Endothelial cell of umbilical vein (primary cell): Measurements from ENCODE around the gene MAP3K7CL. TPM values are rescaled to one million over a fixed set of nuclear protein-coding genes. Genes with fewer than 3 reads are reported as not detected.

Source experiments
- BruUV-seq: library from RNA; stranded (reverse); fragments of 400-500 nt; replicated peaks from 2 replicates; lab custom pipeline; 2021; lab: Mats Ljungman, UMichigan
- CTCF ChIA-PET: fragments of 300-600, 350-600 bp; sonication (Branson Sonifier 250); formaldehyde crosslinking; loops from one replicate; lab custom pipeline; 2021; ENCODE audit warnings: antibody characterized with exemption, inconsistent platforms; lab: Charles Lee
- POLR2A ChIA-PET: fragments of 300-600, 350-600 bp; sonication (Branson Sonifier 250); formaldehyde crosslinking; loops from one replicate; lab custom pipeline; 2021; ENCODE audit warnings: antibody characterized with exemption, inconsistent platforms; lab: Charles Lee
- DNase-seq: peaks from one replicate; pipeline ENCODE4 v3.0.0-alpha.2; 2011; ENCODE audit warnings: low read depth, low spot score
- FAIRE-seq: peaks from 2 replicates; lab custom pipeline; 2011; peaks lifted over from hg19 to GRCh38; lab: Jason Lieb, UNC
- H2AFZ ChIP-seq: 2 replicates; pipeline ENCODE4 v1.6.0; 2012; ENCODE audit warnings: low read depth, low read length, control low read depth, inconsistent platforms
- H3K27ac ChIP-seq: 2 replicates; pipeline ENCODE4 v1.5.1; 2011; ENCODE audit warnings: low read depth, mild to moderate bottlenecking, control low read depth, low read length, moderate library complexity; ENCODE audit not compliant: insufficient read depth
- H3K27me3 ChIP-seq, 2 experiments: 2 replicates each; pipeline versions ENCODE4 v1.6.0 to v1.6.1; 2011; ENCODE audit warnings: low read length in 2 of 2, mixed read lengths in 1 of 2; ENCODE audit not compliant: control insufficient read depth in 2 of 2, insufficient read depth in 2 of 2
- H3K36me3 ChIP-seq, 2 experiments: 2 replicates in 1 of 2; 3 replicates in 1 of 2; pipeline ENCODE4 v1.5.1; 2011; ENCODE audit warnings: low read length in 2 of 2, mild to moderate bottlenecking in 1 of 2, moderate library complexity in 1 of 2; ENCODE audit not compliant: control insufficient read depth in 2 of 2, insufficient read depth in 2 of 2; ENCODE audit errors: extremely low read depth in 1 of 2
- H3K4me1 ChIP-seq: 3 replicates; pipeline ENCODE4 v1.5.1; 2011; ENCODE audit warnings: mild to moderate bottlenecking, low read length; ENCODE audit not compliant: control insufficient read depth, insufficient read depth; ENCODE audit errors: extremely low read depth
- H3K4me2 ChIP-seq: 2 replicates; pipeline ENCODE4 v1.6.1; 2011; ENCODE audit warnings: low read length, control low read depth, mixed read lengths; ENCODE audit not compliant: insufficient read depth
- H3K4me3 ChIP-seq, 3 experiments: fragments of 200-600 bp in 1 of 3; sonication (generic), shearing (Covaris generic) in 1 of 3; replicated peaks in 1 of 3; 2 replicates each; pipeline ENCODE4 v1.5.1; 2011 to 2016; ENCODE audit warnings: control low read depth in 3 of 3, low read length in 3 of 3, mild to moderate bottlenecking in 2 of 3, inconsistent platforms in 1 of 3, low read depth in 1 of 3, moderate library complexity in 1 of 3; ENCODE audit not compliant: insufficient read depth in 1 of 3
- H3K79me2 ChIP-seq: 2 replicates; pipeline ENCODE4 v1.6.0; 2012; ENCODE audit warnings: low read length, inconsistent platforms; ENCODE audit not compliant: control insufficient read depth, insufficient read depth
- H3K9ac ChIP-seq: replicated peaks from 2 replicates; pipeline ENCODE3; 2011; ENCODE audit warnings: low read length, control low read depth; ENCODE audit not compliant: insufficient read depth; ENCODE audit errors: extremely low read depth
- H3K9me1 ChIP-seq: replicated peaks from 3 replicates; pipeline ENCODE4 v1.6.0; 2011; ENCODE audit warnings: mild to moderate bottlenecking, low read length; ENCODE audit not compliant: control insufficient read depth, insufficient read depth; ENCODE audit errors: extremely low read depth
- H3K9me3 ChIP-seq: replicated peaks from 2 replicates; pipeline ENCODE4 v1.5.1; 2012; ENCODE audit warnings: low read length, inconsistent platforms; ENCODE audit not compliant: control insufficient read depth, insufficient read depth
- H4K20me1 ChIP-seq: replicated peaks from 2 replicates; pipeline ENCODE3; 2011; ENCODE audit warnings: mild to moderate bottlenecking, low read length; ENCODE audit not compliant: control insufficient read depth, insufficient read depth; ENCODE audit errors: extremely low read depth
- CTCF ChIP-seq, 2 donors: IDR thresholded peaks; 1 replicate in 1 of 2; 2 replicates in 1 of 2; pipeline ENCODE4 v1.5.1; 2011; ENCODE audit warnings: low read length in 2 of 2, mild to moderate bottlenecking in 2 of 2, moderate library complexity in 2 of 2, control low read depth in 1 of 2, inconsistent platforms in 1 of 2, low read depth in 1 of 2; ENCODE audit not compliant: insufficient read depth in 1 of 2; ENCODE audit errors: extremely low read depth in 1 of 2
- EZH2 ChIP-seq: IDR thresholded peaks from 2 replicates; pipeline ENCODE4 v1.6.1; 2012; ENCODE audit warnings: borderline replicate concordance, low read depth, mild to moderate bottlenecking, moderate library complexity, low read length, inconsistent platforms; ENCODE audit not compliant: severe bottlenecking
- FOS ChIP-seq: IDR thresholded peaks from 2 replicates; pipeline ENCODE4 v1.6.1; 2011; ENCODE audit warnings: mild to moderate bottlenecking, low read length, moderate library complexity, borderline replicate concordance; ENCODE audit not compliant: insufficient read depth
- GATA2 ChIP-seq: IDR thresholded peaks from 2 replicates; pipeline ENCODE4 v1.7.0; 2011; ENCODE audit warnings: low read depth, mild to moderate bottlenecking, moderate library complexity, mixed read lengths, low read length; ENCODE audit not compliant: insufficient read length, insufficient read depth
- JUN ChIP-seq: IDR thresholded peaks from 2 replicates; pipeline ENCODE4 v1.6.1; 2011; ENCODE audit warnings: borderline replicate concordance, low read depth; ENCODE audit not compliant: insufficient read length, insufficient read depth
- MAX ChIP-seq: IDR thresholded peaks from 2 replicates; pipeline ENCODE4 v1.6.1; 2011; ENCODE audit not compliant: insufficient read depth, insufficient read length
- MYC ChIP-seq: IDR thresholded peaks from one replicate; pipeline ENCODE4 v1.6.1; 2011; ENCODE audit warnings: mild to moderate bottlenecking, low read depth, low read length
- POLR2A ChIP-seq: IDR thresholded peaks from 2 replicates; pipeline ENCODE4 v1.6.1; 2012; ENCODE audit warnings: low read depth, mild to moderate bottlenecking, control low read depth, low read length
- POLR2AphosphoS5 ChIP-seq: IDR thresholded peaks from 2 replicates; pipeline ENCODE4 v1.6.1; 2012; ENCODE audit warnings: low read depth, mild to moderate bottlenecking, control low read depth, low read length, moderate library complexity; ENCODE audit not compliant: insufficient read depth
- dilution Hi-C: fragments of 300-500 bp; cut with MboI; formaldehyde crosslinking; loops from one replicate; pipeline ENCODE4 v1.15.0; 2019; ENCODE audit warnings: low sequenced_read_pairs; ENCODE audit not compliant: extremely low pct_ligation_motif_present
- intact Hi-C: fragments of 100-400 bp; cut with micrococcal nuclease; formaldehyde crosslinking; loops from one replicate; pipeline ENCODE4 v1.10.0; 2022
- polyA plus RNA-seq, 4 experiments: library from polyadenylated mRNA; depleted of rRNA in 3 of 4; stranded (reverse) in 3 of 4; unstranded in 1 of 4; fragments of >200 nt; gene quantifications; 2 replicates each; pipeline versions ENCODE4 v1.2.1 to v1.2.3, GENCODE V29; 2011 to 2012; ENCODE audit warnings: missing spikeins in 1 of 4
- total RNA-seq: library from RNA; stranded (reverse); gene quantifications from 2 replicates; pipeline ENCODE4 v1.2.3, GENCODE V29; 2021

MAP3K7CL gene
- total and polyA plus RNA-seq, 2 donors (not counting 3 experiments of a cell fraction or from before 2014, with no cell fraction given) = 6.1 to 8.1 TPM

GRCh38 chr21:29221253-29221744, 90.9 kb downstream of the MAP3K7CL start:
- dilution Hi-C loops = no loop called here
- CTCF ChIA-PET = no interaction called here
- intact Hi-C loops = no loop called here
- no peak for TF ChIP-seq CTCF (IDR thresholded peaks at IDR 0.05; ENCODE audit: extremely low read depth in 1 of 2, insufficient read depth in 1 of 2, low read depth in 1 of 2, low read length in 2 of 2)
- TF ChIP-seq POLR2AphosphoS5 = no peak
- no peak for TF ChIP-seq MAX
- TF ChIP-seq MYC = no peak
- TF ChIP-seq POLR2A = no peak
- no peak for TF ChIP-seq GATA2
- no peak for TF ChIP-seq EZH2
- TF ChIP-seq JUN = no peak
- no peak for TF ChIP-seq FOS
- Histone ChIP-seq H3K27me3 (no peaks in the 10 kb centered on the region), H2AFZ (no peak overlapping the region), H3K9ac (no peak overlapping the region), H3K9me1 (no peaks in the 10 kb centered on the region), H3K4me2 (no peak overlapping the region), H3K27ac (no peak overlapping the region), H3K4me3 (no peak overlapping the region), H3K9me3 (no peaks in the 10 kb centered on the region), H3K36me3 (no peaks in the 10 kb centered on the region), H3K79me2 (no peaks in the 10 kb centered on the region), H3K4me1 (peaks cover 23% of the 10 kb centered on the region), H4K20me1 (no peaks in the 10 kb centered on the region)
- no peak for FAIRE-seq
- BruUV-seq = no TSS peak
- POLR2A ChIA-PET = no interaction called here
- DNase-seq = no peak
